ENCODE results near the gene TCEAL7. TPM values are rescaled to one million over a fixed set of nuclear protein-coding genes. Genes with fewer than 3 reads are reported as not detected.

The TCEAL7 gene
- total RNA-seq, 1 donor from 2014 or later, result 16.5 TPM

DNA sequence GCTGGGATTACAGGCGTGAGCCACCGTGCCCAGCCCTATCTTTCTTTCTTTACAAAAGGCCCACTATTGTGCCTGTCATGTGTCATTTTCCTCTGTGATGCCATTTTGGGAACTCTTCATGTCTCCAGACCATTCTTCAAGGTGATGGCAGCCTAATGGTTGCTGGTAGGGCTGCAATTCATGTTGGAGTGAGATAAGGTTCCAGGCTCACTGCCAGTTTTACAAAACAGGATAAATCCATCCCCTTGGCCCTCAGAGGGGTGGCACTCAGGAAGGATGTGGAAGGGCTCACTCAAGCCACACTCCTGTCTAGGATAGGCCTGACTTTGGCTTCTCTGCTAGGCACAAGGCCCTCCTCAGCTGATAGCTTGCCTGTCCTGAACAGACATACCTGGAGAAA lies 30.1 kb downstream of the TCEAL7 start:
- no peak for DNase-seq (ENCODE audit: low spot score)
- TF ChIP-seq, protein P1, sequence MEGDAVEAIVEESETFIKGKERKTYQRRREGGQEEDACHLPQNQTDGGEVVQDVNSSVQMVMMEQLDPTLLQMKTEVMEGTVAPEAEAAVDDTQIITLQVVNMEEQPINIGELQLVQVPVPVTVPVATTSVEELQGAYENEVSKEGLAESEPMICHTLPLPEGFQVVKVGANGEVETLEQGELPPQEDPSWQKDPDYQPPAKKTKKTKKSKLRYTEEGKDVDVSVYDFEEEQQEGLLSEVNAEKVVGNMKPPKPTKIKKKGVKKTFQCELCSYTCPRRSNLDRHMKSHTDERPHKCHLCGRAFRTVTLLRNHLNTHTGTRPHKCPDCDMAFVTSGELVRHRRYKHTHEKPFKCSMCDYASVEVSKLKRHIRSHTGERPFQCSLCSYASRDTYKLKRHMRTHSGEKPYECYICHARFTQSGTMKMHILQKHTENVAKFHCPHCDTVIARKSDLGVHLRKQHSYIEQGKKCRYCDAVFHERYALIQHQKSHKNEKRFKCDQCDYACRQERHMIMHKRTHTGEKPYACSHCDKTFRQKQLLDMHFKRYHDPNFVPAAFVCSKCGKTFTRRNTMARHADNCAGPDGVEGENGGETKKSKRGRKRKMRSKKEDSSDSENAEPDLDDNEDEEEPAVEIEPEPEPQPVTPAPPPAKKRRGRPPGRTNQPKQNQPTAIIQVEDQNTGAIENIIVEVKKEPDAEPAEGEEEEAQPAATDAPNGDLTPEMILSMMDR (IDR thresholded peaks at IDR 0.05), result no peak

DNA sequence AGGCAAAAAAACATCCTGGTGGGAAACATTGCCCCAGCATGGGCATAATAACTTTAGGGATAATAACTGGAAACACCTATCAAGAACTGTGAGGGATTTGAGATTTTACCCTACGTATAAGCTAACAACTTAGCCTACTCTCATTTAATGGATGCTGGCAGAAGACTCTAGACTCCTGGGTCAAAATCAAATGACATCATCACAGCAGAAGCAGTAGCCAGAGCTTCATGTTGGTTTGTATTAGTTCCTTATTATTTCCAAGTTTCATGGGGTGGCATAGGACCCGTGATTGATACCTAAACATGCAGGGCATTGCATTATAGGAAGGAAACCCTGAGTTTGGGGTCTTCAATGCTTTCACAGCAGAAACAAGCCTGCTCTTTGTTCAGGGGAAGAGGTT lies 30.9 kb downstream of the TCEAL7 start:
- Mint-ChIP-seq H3K36me3 (ENCODE audit: low read depth) (peaks cover 8% of the 10 kb centered on the region), H3K27me3 (ENCODE audit: low read depth) (no peaks in the 10 kb centered on the region), H3K27ac (ENCODE audit: unreplicated experiment) (no peak overlapping the region), H3K4me3 (ENCODE audit: unreplicated experiment) (no peak overlapping the region), H3K4me1 (ENCODE audit: low read depth) (peaks cover 12% of the 10 kb centered on the region), H3K9me3 (ENCODE audit: low read depth) (peaks cover 8% of the 10 kb centered on the region)
- DNase-seq (ENCODE audit: low spot score), result no peak
- TF ChIP-seq, protein P1 (IDR thresholded peaks at IDR 0.05), result no peak

More for the DNA sequence above, 30.1 kb downstream of the TCEAL7 start:
- Mint-ChIP-seq H3K4me1 (ENCODE audit: low read depth) (peaks cover 16% of the 10 kb centered on the region), H3K4me3 (ENCODE audit: unreplicated experiment) (no peak overlapping the region), H3K27ac (ENCODE audit: unreplicated experiment) (no peak overlapping the region), H3K27me3 (ENCODE audit: low read depth) (no peaks in the 10 kb centered on the region), H3K9me3 (ENCODE audit: low read depth) (peaks cover 8% of the 10 kb centered on the region), H3K36me3 (ENCODE audit: low read depth) (peaks cover 8% of the 10 kb centered on the region)

DNA sequence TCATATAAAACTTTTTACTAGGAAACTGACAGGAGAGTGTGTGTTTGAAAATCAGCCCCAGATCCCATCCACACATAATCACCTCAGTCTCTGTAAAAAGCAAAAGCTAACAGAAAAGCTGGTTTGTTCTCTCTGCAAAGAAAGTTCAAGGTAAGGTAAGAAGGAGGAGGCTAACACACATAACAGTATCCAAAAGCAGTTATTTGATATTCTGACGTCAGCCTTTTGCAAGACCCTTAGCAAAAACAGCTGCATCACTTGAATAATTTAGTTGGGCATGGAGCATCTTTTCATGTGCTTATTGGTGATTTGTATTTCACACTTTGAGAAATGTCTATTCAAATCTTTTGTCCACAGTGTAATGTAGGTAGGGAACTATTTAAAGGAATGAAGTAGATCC lies 31.8 kb downstream of the TCEAL7 start:
- Mint-ChIP-seq H3K36me3 (ENCODE audit: low read depth) (peaks cover 7% of the 10 kb centered on the region), H3K9me3 (ENCODE audit: low read depth) (peaks cover 10% of the 10 kb centered on the region)
- no peak for DNase-seq (ENCODE audit: low spot score)

DNA sequence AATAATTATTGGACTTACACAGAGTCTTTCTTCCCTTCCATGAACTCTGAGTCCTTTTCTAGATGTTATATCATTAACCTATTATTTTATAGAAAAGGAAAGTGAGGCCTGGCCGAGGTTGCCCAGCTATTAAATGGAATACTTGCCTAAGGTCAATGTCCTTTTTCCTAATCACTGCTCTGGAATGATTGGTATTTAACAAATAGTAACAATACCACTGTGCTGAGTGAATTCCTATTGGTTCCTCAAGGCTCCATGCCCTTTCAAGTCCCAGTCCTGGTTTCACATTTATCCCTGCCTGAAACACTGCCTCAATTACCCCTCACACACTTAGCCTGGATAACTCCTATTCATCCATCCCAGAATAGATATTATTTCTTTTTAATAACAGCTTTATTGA lies 32.4 kb downstream of the TCEAL7 start:
- no peak overlapping the region for H3K4me3 Mint-ChIP-seq (ENCODE audit: unreplicated experiment)
- DNase-seq (ENCODE audit: low spot score), result no peak
- H3K27me3 Mint-ChIP-seq (ENCODE audit: low read depth), result no peaks in the 10 kb centered on the region
- peaks cover 3% of the 10 kb centered on the region for H3K36me3 Mint-ChIP-seq (ENCODE audit: low read depth)
- TF ChIP-seq, protein P1 (IDR thresholded peaks at IDR 0.05), result no peak
- H3K27ac Mint-ChIP-seq (ENCODE audit: unreplicated experiment), result no peak overlapping the region
- H3K4me1 Mint-ChIP-seq (ENCODE audit: low read depth), result peaks cover 10% of the 10 kb centered on the region
- peaks cover 12% of the 10 kb centered on the region for H3K9me3 Mint-ChIP-seq (ENCODE audit: low read depth)

More for the DNA sequence above, 31.8 kb downstream of the TCEAL7 start:
- TF ChIP-seq, protein P1 (IDR thresholded peaks at IDR 0.05), result no peak
- no peak overlapping the region for H3K27ac Mint-ChIP-seq (ENCODE audit: unreplicated experiment)
- H3K4me3 Mint-ChIP-seq (ENCODE audit: unreplicated experiment), result no peak overlapping the region
- H3K4me1 Mint-ChIP-seq (ENCODE audit: low read depth), result peaks cover 9% of the 10 kb centered on the region
- H3K27me3 Mint-ChIP-seq (ENCODE audit: low read depth), result no peaks in the 10 kb centered on the region

DNA sequence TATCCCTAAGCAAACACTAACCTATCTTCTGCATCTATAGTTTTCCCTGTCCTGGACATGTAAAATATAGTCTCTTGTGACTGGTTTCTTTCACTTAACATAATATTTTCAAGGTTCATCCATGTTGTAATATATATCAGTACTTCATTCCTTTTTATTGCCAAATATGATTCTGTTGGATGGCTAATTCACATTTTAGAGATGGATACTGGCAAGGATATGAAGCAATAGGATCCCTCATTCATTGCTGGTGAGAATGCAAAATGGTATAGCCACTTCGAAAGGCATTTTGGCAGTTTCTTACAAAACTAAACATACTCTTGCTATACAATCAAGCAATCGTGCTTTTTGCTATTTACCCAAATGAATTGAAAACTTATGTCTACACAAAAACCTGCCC lies 33.0 kb downstream of the TCEAL7 start:
- peaks cover 10% of the 10 kb centered on the region for H3K4me1 Mint-ChIP-seq (ENCODE audit: low read depth)
- no peak for DNase-seq (ENCODE audit: low spot score)
- no peak overlapping the region for H3K27ac Mint-ChIP-seq (ENCODE audit: unreplicated experiment)
- TF ChIP-seq, protein P1 (IDR thresholded peaks at IDR 0.05), result no peak
- no peaks in the 10 kb centered on the region for H3K27me3 Mint-ChIP-seq (ENCODE audit: low read depth)
- no peaks in the 10 kb centered on the region for H3K36me3 Mint-ChIP-seq (ENCODE audit: low read depth)
- H3K4me3 Mint-ChIP-seq (ENCODE audit: unreplicated experiment), result no peak overlapping the region
- peaks cover 9% of the 10 kb centered on the region for H3K9me3 Mint-ChIP-seq (ENCODE audit: low read depth)

Measured in chondrocyte (in vitro differentiated cells).